Activated CD8-positive, alpha-beta memory T cell treated with anti-CD3 and anti-CD28 coated beads for 1 hour (primary cell): ENCODE measurements around the gene CDKN2A.

ENCODE experiments used
- DNase-seq, 2 donors: peaks; one replicate each; pipeline ENCODE4 v3.0.0-alpha.2; 2020; ENCODE audit warnings: low read depth in 1 of 2; ENCODE audit errors: extremely low read depth in 1 of 2

The CDKN2A gene

DNA sequence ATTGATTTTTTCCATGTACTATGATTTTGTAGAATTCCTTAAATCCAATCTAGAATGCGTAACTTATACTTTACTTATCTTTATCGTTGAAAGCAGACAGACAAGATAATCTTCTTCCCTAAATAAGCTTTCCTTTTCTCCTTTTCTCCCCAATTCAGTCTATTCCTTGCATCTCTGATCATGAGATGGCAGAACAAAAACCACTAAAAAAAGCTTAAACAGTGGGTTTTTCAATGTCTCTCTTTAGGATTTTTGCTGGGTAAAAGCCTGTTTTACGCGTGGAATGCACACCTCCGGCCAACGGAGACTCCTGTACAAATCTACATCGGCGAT, 14.2 kb upstream of the CDKN2A start:
- DNase-seq, result no peak

DNA sequence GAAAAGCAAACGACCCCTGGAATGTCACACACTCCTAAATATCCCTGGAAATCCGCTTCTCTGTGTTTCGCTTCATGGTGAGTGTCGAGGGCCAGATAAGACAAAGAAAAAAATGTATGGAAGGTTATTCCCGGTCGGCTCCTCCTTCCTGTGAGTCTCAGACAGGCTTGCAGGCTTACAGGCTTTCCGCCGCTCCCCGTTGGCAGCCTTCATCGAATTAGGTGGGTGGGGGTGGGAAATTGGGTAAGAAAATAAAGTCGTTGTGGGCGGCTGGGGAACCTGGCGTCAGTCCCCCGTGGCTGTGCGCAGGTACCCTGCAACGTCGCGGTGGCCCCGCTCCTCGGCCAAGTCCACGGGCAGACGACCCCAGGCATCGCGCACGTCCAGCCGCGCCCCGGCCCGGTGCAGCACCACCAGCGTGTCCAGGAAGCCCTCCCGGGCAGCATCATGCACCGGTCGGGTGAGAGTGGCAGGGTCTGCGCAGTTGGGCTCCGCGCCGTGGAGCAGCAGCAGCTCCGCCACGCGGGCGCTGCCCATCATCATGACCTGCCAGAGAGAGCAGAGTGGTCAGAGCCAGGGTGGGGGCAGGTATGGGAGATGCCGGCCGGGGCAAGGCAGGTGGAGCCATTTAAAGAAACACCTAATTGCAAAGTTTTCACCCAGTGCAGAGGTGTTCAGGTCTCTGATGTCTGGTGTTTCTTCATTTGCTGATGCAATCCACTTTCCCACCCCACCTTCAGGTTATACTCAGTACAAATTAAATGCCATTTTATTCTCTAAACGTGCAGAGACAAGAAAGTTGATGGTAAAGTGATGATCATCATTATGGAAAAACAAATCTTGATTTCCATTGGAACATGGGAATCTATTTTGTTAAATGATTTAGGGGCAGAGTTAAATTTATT, 11.8 kb upstream of the CDKN2A start:
- DNase-seq, result no peak

DNA sequence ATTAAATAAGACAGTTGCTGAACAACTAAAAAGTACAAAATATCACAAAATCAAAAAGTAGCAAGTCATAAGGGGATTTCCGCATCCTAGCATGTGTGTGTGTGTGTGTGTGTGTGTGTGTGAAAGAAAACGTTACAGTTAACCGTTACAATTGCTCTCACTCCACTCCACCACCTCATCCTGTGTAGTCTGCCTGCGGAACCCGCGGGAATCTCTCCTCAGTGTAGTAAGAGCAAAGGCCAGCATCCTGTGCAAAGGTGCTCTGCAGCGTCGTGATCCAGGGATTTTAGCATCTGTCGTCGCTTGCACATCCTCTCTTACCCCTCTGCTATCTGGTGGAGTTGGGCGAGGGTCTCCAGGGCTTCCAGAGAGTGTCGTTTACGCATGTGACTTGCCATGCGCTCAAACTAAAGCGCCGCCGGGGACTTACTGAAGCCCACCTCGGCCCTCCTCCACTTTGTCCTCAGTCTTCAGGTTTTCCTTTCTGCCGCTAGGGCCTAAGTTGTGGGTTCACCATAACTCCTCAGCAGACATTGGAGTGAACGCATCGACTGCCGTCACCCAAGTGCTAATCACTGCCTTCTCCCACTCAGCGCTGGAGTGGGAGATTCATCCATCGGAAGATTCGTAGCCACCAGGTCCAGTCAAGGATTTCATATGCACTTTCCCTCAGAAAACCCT, 11.0 kb upstream of the CDKN2A start:
- DNase-seq, result no peak

DNA sequence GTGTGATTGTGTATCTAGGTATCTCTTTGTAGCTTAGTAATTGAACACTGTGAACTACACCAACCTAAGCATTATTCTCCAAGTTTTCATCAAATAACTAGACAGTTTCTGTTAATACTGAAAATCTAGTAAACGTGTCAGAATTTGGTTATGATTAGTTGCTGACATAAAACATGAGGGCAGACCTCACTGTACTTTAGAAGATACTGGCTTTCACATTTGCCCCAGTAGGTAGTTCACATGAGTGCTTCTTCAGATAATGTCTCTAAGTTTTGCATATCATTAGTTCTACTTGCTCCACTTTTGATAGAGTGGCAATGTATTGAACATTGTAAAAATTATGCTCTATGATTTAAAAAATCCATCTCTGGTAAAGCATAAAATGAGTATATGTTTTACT, 7.8 kb upstream of the CDKN2A start:
- DNase-seq, result no peak

DNA sequence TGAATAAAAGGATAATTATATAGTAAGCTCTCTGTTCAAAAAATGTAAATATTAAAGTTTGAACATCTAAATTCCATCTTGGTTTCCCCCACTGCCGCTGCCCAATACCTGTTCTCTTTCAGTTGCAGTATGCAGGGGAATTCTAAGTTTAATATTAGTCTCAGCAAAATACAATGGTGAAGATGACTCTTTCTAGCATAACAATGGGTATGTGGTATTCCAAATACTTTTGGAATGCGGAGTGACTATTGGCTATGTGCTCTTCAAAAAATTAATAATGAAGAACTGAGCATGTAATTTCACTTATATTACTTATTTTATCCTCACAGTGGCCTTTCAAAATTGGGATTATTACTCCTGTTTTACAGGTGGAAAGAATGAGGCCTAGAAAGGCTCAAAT, 3.8 kb upstream of the CDKN2A start:
- no peak for DNase-seq

DNA sequence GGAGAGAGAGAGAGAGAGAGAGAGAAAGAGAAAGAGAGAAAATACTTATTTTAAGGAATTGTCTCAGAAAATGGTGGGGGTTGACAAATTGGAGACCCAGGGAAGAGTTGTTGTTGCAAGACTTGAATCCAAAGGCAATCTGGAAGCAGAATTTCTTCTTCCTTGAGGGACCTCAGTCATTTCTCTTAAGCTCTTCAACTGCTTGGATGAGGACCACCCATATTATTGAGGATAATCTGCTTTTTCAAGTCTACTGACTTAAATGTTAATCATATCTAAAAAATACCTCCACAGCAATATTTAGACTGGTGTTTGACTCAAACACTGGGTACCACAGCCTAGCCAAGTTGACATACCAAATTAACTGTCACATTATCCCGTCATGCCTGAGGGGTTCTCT, 3.3 kb upstream of the CDKN2A start:
- DNase-seq, result no peak

DNA sequence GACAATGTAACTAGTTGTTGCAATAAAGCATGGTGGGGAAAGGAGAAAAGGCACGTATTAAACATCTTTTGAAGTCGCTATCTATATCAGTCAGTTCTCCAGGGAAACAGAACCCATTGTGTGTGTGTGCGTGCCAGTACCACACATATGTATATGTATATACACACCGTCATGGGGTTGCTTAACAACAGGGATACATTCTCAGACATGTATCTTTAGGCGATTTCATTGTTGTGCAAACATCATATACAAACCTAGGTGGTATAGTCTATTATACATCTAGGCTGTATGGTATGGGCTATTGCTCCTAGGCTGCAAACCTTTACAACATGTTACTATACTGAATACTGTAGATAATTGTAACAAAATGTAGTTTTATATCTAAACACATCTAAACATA, 2.7 kb upstream of the CDKN2A start:
- no peak for DNase-seq

DNA sequence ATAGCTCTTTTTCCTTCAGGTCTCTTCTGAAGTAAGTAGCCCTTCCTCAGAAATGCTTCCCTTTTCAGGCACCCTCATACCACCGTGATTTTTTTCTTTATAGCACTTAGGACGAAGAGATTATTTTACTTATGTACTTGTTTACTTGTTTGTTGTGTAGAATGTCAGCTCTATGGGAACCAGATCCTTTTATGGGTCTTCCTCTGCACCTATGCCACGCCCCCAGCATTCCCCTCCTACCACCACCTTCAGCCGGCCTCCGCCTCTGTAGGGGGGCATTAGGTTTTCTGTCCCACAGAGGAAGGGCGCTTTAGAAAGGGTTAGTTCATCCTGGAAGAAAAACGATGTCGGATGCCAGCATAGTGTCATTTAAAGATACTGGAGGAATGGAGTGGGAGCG, 2.2 kb upstream of the CDKN2A start:
- DNase-seq, result no peak

DNA sequence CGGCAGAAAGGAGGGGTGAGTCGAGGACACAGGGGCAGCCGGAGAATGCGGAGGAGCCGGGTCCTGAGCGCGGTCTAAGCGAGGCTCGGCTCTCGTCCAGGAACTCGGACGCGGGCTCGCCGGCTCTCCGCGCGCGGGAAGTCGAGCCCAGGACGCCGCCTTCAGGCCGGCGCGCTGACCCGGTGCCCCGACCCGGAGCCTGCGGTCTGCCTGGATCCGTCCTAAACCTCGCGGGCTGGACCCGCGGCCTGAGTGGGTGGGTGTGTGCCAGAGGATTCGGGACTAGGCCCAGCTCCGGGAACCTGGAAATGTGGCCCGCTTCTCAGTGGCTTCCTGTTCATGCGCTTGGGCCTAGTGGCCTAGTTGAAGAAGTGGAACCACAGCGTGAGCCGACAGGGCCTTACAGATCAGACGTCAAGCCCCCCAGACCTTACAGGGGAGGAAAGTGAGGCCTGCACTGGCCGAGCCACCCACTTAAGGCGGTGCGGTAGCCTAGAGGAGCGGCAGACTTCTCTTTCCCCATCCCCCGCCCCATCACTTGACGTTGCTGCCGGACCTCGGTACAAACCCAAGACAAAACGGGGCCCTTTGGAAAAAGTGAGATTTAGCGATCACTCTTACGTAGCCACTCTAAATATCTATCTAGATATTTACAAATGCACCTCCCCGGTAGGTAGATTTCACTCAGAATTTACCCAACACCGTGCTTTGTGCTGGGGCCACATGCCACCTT, 1.6 kb upstream of the CDKN2A start:
- no peak for DNase-seq

DNA sequence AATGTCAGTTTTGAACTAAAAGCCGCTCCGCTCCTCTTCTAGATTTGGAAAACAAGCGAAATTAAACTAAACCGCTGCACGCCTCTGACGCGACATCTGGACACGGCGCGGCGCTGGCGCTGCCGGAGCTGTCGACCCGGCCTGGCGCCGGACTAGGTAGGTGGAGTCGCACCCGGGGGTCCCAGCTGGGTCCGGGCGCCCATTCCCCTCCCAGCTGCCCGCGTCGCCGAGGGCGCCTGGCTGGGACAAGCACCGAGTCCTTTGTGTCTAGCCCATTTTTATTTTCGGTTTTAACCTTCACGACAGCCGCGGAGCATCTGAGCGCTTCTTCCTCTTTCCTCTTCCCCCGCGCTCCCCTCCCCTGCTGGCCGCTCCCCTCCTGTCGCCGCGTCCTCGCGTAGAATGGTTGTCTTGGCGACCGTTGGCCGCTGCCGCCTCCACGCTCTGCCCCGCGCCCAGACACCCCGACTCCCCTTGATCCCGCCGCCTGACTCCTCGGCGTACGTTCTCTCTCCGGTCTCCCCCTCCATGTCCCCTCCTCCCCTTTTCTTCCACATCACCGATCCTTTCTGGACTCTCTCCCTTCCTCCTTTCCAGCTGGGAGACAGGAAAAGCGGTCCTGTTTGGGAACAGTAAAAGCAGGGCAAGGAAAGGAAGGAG, 944 bp upstream of the CDKN2A start:
- peak in 1 of 2 donors; percentile 61 for DNase-seq

DNA sequence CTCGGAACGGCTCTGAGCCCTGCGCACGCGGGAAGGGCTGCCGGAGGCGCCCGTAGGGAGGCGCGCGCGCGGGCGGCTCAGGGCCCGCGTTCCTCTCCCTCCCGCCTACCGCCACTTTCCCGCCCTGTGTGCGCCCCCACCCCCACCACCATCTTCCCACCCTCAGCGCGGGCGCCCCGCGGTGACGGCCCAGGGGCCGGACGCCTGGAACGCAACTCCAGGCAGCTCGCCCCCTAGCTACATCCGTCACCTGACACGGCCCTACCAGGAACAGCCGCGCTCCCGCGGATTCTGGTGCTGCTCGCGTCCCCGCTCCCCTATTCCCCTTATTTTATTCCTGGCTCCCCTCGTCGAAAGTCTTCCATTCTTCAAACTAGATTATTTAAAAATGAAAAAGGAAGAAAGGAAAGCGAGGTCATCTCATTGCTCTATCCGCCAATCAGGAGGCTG, 389 bp upstream of the CDKN2A start, which contains the start of gene CDKN2B-AS1:
Gene CDKN2B-AS1, plus strand, starts transcription at position 236 of the 450 bp plus-strand sequence.
- DNase-seq, result no peak

DNA sequence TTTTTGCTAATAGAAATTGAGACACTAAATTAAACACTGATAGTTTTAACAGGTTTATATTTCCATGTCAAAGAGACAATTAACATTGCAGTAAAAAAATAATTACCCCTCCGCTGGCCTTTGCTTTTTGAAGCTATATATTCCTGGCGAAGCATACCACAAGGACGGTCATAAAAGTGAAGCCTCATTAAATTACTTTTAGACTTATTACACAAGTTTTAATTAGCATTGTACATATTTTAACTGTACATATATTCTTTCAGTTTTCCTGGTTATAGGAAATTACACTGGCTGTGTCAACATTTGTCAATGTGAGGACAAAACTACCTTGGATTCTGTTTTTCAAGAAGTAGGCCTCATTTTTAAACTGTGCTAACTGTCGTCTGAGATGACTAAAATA, 1.2 kb downstream of the CDKN2A start:
- DNase-seq, result no peak

DNA sequence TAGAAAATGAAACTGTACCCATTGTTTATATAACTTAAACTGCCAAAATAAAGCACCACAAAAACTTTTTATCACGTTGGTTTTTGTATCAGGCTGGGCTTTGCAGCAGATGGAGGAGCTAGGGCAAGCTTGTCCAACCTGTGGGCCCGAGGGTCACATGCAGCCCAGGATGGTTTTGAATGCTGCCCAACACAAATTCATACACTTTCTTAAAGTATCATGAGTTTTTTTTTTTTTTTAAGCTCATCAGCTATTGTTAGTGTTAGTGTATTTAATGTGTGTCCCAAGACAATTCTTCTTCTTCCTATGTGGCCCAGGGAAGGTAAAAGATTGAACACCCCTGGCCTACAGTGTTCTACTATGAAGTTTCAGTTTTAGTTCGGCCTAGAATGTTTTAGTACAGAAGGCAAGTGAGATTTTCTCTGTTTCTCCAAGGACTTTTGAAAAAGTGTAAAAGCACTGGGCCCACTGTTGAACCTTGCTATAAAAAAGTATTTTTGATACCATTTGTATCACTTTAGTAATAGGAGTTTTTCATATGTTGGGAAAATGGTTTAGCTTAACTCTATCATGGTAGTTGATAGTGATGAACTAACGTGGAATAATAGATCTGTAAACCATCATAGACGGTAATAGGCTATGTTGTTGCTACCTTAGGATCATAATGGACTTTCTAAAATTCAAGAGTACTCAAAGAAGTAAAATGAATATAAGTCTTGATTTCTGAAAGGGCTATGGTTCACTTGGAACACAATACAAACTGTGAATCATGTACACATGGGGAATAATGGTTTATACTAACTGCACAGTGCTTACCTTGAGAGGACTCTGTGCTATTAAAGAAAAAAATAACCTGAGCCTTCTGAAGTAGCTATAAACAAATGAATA, 2.9 kb downstream of the CDKN2A start:
- DNase-seq, result no peak

DNA sequence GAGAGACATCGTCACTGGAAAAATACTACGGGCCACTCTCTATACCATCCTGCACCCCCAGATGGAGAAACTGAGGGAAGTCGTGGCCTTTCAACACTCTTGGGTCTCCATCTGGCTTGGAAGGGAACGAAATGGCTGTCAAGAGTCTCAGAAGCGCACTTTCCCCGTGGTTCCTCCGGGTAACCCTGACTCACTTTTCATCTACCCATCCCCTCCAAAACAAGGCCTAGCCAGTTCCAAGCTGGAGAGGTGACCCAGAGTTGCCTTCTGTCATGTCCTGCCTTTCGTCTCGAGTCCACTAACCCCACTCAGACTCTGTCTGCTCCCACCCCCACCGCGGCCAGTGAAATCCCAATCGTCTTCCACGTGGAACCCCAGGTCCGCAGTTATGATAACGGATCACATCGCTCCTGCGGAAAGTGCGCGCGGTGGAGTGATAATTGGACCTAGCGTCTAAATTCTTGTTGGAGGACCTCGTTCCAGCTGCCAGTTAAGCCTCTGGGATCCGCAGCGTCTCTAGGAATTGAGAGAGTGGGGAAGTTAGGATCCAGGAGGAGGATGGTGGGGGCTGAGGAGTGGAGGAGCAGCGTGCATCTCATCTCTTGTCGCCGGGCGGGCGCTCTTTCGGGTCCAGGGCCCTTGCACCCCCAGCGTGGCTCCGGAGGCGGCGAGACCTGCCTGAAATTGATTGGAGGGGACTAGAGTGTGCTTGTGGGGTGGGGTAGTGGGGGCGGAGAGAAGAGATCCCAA, 4.6 kb downstream of the CDKN2A start:
- no peak for DNase-seq

DNA sequence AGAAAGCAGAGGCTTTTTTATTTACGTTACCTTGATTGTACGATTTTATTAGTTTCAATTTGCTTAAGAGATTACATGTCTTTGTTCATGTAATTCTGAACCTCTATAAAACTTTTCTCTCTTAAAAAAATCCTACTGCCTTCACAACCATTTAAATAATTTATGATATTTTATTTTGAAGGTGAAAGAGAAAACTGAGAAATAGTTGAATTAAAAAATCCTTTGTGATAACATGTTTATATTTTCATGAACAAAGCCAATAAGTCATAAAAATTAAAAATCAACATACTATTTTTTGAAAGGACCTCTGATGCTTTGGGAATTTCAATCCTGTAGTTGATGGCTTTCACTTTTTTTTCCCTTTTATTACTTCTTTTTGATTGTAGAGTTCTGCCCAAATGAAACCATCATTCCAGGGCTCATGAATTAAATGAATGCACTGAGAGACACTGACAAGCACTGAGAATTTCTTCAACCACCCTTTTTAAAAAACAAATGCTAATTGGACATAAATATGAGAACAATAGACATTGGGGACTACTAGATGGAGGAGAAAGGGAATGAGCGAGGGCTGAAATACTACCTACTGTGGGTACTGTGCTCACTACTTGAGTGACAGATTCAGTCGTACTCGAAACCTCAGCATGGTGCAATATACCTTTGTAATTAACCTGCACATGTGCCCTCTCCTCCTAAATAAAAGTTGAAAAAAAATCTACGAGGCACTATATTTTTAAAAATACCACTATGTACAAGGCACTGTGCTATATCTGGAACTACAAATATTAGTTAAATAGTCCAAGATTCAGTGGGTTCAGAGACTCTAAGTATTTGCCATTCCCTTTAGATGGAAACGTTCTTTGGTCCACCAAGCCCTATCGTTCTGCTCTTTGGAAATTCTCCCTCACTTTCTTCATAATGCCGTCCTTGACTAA, 5.9 kb downstream of the CDKN2A start:
- no peak for DNase-seq

DNA sequence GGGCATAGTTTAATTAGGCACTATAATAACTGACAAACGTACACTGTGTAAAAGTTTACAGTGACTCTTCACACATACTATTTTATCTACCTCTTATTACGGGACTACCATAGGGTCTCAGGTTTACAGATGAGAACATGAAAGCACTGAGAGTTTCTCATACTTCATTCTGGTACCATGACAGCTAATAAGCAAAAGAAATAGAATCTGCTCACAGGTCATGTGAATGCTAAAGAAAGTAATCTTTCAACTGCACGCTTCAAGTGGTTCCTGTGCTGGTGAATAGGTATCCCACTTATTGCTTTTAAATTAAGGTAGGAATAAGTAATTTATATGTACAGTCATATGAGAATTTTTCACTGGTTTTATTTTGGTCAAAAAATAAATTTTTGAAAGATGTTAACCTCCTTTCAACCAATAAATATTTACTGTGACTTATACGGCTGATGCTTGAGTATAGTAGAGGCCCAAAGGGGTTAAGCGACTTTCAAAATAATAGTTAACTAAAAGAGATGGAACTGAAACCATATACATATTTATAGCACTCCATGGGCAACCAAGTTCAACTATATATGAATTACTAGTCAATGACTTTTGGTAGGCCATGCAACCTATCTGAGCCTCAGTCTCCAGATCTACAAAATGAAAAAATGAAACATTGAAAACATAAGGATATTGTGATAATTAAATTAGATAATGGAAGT, 8.1 kb downstream of the CDKN2A start:
- DNase-seq, result no peak

DNA sequence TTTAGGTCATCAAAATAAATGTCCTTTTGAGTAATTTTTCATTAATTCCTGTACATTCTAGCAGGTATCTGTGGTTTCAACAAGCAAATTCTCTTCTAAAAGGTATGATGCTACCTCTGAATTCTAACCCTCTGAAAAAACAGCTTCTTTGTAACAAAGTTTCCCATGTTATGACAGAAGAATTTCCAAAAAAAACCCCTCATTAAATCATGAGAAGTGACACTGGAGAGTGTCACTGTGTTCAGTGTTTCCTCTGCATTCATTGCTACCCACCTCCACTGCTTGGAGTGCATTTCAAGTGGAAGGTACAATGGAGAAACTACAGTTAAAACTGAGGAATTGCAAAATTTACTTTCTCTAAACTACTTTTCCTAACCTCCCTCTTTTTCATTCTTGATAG, 10.1 kb downstream of the CDKN2A start:
- DNase-seq, result no peak

DNA sequence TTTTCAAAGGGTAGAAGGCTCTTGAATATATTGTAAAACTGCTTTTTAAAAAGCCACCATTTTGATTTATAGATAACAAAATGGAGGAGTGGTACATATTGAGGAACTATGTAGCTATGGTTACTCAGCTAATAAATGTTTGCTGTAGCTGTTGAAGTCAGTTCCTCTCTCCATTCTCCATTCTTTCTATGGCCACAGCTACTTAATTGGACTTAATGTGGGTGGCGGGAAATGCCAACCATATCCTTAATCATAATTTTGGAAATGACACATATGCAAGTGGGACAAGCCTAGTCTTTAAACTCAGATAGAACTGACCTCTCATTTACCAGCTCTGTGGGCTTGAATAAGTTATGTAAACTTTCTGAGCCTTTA, 10.6 kb downstream of the CDKN2A start:
- DNase-seq, result no peak
